CD4-positive, CD25-positive, alpha-beta regulatory T cell (primary cell): Measurements from ENCODE around the gene PLXDC2. TPM values are rescaled to one million over a fixed set of nuclear protein-coding genes. Genes with fewer than 3 reads are reported as not detected.

Source experiments
- ATAC-seq, 2 donors: fragments of 150-1000 bp; cut with Tn5 transposase; one replicate each; pipeline ENCODE4 v1.10.0; 2021; ENCODE audit warnings: low read depth in 2 of 2, moderate number of reproducible peaks in 2 of 2, moderate library complexity in 1 of 2
- DNase-seq, 3 donors: peaks; one replicate each; pipeline versions ENCODE4 v3.0.0 to v3.0.0-alpha.2; 2012 to 2022; ENCODE audit warnings: mixed read lengths in 1 of 3
- H3K27ac ChIP-seq: one replicate; pipeline ENCODE4 v1.7.0; 2013; ENCODE audit warnings: mild to moderate bottlenecking, low read length; ENCODE audit not compliant: insufficient read depth, poor library complexity, severe bottlenecking
- H3K27me3 ChIP-seq: one replicate; pipeline ENCODE4 v1.7.0; 2013; ENCODE audit warnings: low read length; ENCODE audit not compliant: control insufficient read depth, insufficient read depth
- H3K36me3 ChIP-seq: one replicate; pipeline ENCODE4 v1.7.0; 2013; ENCODE audit warnings: mild to moderate bottlenecking, low read length, moderate library complexity; ENCODE audit not compliant: control insufficient read depth, insufficient read depth
- H3K4me1 ChIP-seq: 2 replicates; pipeline ENCODE4 v1.7.0; 2013; ENCODE audit warnings: mild to moderate bottlenecking, low read length; ENCODE audit not compliant: insufficient read depth, control insufficient read depth, poor library complexity, severe bottlenecking
- H3K4me3 ChIP-seq: one replicate; pipeline ENCODE4 v1.7.0; 2013; ENCODE audit warnings: low read depth, mild to moderate bottlenecking, low read length, moderate library complexity
- H3K9me3 ChIP-seq, 2 experiments: 1 replicate in 1 of 2; 2 replicates in 1 of 2; pipeline ENCODE4 v1.7.0; 2013; ENCODE audit warnings: low read length in 2 of 2, mild to moderate bottlenecking in 1 of 2, moderate library complexity in 1 of 2; ENCODE audit not compliant: control insufficient read depth in 2 of 2
- H3K27ac Mint-ChIP-seq, 3 donors: one replicate each; pipeline ENCODE4 v1.8.0; 2020 to 2022; ENCODE audit warnings: mild to moderate bottlenecking in 3 of 3, mixed read lengths in 3 of 3, moderate library complexity in 2 of 3
- H3K27me3 Mint-ChIP-seq: one replicate; pipeline ENCODE4 v1.8.0; 2022; ENCODE audit warnings: mild to moderate bottlenecking, mixed read lengths
- H3K36me3 Mint-ChIP-seq: one replicate; pipeline ENCODE4 v1.8.0; 2020; ENCODE audit warnings: mixed read lengths
- H3K4me1 Mint-ChIP-seq, 4 donors: one replicate each; pipeline ENCODE4 v1.8.0; 2020 to 2022; ENCODE audit warnings: mixed read lengths in 4 of 4, mild to moderate bottlenecking in 1 of 4
- H3K4me3 Mint-ChIP-seq, 4 donors: one replicate each; pipeline ENCODE4 v1.8.0; 2020 to 2022; ENCODE audit warnings: mild to moderate bottlenecking in 4 of 4, mixed read lengths in 4 of 4, moderate library complexity in 3 of 4
- H3K9me3 Mint-ChIP-seq, 7 donors: one replicate each; pipeline ENCODE4 v1.8.0; 2020 to 2022; ENCODE audit warnings: mixed read lengths in 7 of 7, mild to moderate bottlenecking in 3 of 7, moderate library complexity in 2 of 7
- polyA plus RNA-seq, 4 donors: library from polyadenylated mRNA; unstranded; fragments of 300-500 nt; fragmentation: Illumina TruSeq; gene quantifications; one replicate each; pipeline ENCODE4 v1.2.3, GENCODE V29; 2021
- total RNA-seq: library from RNA; stranded (reverse); gene quantifications from one replicate; pipeline ENCODE4 v1.2.3, GENCODE V29; 2022

Gene PLXDC2
- total and polyA plus RNA-seq, 5 donors from 2014 or later = 0.03 to 1.8 (median 0.10) TPM; not detected in 2

DNA sequence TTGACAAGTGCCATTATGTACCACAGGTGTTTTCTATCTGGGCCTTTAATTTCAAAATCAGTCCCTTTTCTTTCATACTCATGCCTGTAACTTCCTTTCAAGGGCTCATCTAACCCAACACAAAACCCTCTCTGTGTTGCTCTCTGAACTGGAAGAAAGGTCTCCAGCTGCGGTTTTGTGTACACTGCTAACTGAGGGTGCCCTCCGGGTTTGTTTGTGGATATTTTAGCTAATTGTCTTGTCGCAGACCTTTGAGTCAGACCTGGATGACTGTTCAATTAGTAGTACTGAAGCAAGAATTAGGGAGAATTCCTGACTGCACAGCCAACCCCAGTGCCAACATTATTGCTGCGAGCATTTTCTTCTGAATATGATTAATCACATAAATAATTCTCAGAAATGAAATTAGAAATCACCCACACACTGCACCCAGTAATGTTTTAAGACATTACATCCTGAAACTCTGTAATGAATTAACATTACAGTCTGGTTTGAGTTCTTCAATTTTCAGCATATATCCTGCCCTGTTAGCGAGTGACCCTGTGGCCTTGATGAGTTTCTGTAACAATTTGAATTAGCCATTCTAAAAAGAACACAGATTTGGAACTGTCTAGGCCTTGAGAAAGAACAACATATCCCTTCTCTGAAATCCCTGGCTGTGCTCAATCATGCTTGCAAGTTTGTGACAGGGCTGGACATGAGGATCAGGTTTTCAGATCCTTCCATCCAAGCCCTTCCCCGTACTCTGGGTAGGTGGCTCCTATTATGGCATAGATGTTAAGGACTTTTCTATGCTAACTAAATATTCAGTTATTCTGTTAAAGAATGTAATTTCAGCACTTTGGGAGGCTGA, 460.1 kb downstream of the PLXDC2 start:
- Mint-ChIP-seq H3K9me3 (peaks cover 4 to 18% (median 10%) of the 10 kb centered on the region in 7 donors), H3K27me3 (no peaks in the 10 kb centered on the region), H3K27ac (no peak overlapping the region), H3K4me1 (no peaks in the 10 kb centered on the region), H3K4me3 (no peak overlapping the region), H3K36me3 (no peaks in the 10 kb centered on the region)
- Histone ChIP-seq H3K9me3 (peaks cover 0 to 2% of the 10 kb centered on the region in 2 experiments), H3K27ac (no peak overlapping the region), H3K4me1 (no peaks in the 10 kb centered on the region), H3K27me3 (no peaks in the 10 kb centered on the region), H3K36me3 (no peaks in the 10 kb centered on the region), H3K4me3 (no peak overlapping the region)
- DNase-seq (no peak), ATAC-seq (no peak)

DNA sequence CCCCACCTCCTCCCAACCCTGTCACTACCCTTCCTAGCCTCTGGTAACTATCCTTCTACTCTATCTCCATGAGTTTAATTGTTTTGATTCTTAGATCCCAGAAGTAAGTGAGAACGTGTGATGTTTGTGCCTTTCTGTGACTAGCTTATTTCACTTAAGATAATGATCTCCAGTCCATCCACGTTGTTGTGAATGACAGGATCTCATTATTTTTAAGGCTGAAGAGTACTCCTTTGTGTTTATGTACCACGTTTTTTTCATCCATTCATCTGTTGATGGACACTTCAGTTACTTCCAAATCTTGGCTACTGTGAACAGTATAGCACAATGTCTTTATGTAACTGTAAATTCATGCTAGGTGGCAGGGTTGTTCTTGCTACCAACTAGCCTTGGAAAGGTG, 461.6 kb downstream of the PLXDC2 start:
- H3K27me3 Mint-ChIP-seq = no peaks in the 10 kb centered on the region
- H3K4me1 ChIP-seq = no peaks in the 10 kb centered on the region
- DNase-seq (no peak), ATAC-seq (no peak)
- H3K4me1 Mint-ChIP-seq = no peaks in the 10 kb centered on the region
- H3K36me3 ChIP-seq = no peaks in the 10 kb centered on the region
- H3K9me3 Mint-ChIP-seq = peaks cover 2 to 15% (median 6%) of the 10 kb centered on the region in 7 donors
- no peak overlapping the region for H3K27ac ChIP-seq
- H3K4me3 ChIP-seq = no peak overlapping the region
- H3K27ac Mint-ChIP-seq = no peak overlapping the region
- no peaks in the 10 kb centered on the region for H3K27me3 ChIP-seq
- no peaks in the 10 kb centered on the region for H3K36me3 Mint-ChIP-seq
- H3K4me3 Mint-ChIP-seq = no peak overlapping the region
- H3K9me3 ChIP-seq = no peaks in the 10 kb centered on the region

DNA sequence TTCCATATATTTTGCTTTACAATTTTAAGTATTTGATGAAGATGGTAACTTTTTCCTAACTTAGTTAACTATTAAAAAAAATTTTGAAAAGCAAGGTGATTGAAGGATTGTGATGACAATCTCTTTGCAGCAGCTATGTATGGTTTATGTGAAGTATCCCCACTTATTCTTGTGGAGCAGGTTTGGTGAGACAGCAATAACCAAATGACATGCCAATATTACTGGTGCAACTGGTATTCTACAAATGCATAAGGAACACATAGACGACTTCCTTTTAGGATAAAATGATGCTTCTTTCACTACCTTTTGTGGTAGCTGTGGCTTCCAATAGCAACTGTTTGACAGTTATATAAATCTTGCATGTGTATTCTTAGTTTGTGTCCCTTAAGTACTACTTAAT, 465.3 kb downstream of the PLXDC2 start:
- Mint-ChIP-seq H3K27me3 (no peaks in the 10 kb centered on the region), H3K36me3 (no peaks in the 10 kb centered on the region), H3K4me1 (no peaks in the 10 kb centered on the region), H3K4me3 (no peak overlapping the region), H3K27ac (no peak overlapping the region), H3K9me3 (peaks cover 3 to 17% (median 9%) of the 10 kb centered on the region in 7 donors)
- Histone ChIP-seq H3K27ac (no peak overlapping the region), H3K9me3 (no peaks in the 10 kb centered on the region), H3K4me1 (no peaks in the 10 kb centered on the region), H3K27me3 (no peaks in the 10 kb centered on the region), H3K36me3 (no peaks in the 10 kb centered on the region), H3K4me3 (no peak overlapping the region)
- no peak for ATAC-seq
- no peak for DNase-seq

DNA sequence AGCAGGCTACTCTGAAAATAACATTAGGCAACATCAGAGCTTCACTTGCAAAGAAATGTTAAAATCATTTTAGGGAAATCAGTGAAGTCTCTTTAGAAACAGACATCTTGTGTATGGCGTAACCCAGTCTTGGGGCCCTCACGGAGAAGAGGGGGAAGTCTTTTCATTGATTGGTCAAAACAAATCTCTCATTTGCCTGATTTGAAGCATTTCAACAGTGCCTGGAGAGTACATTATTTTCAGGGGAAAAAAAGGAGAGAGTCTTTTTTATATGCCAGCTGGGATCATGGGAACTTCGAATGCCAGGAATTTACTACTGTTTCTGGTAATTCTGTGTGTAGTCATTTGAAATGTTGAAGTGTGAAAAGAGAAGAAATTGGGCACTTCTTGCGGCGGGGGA, 471.4 kb downstream of the PLXDC2 start:
- H3K4me3 Mint-ChIP-seq = no peak overlapping the region
- H3K9me3 Mint-ChIP-seq = peaks cover 2 to 20% (median 5%) of the 10 kb centered on the region in 7 donors
- H3K4me1 ChIP-seq = no peaks in the 10 kb centered on the region
- H3K36me3 Mint-ChIP-seq = no peaks in the 10 kb centered on the region
- no peaks in the 10 kb centered on the region for H3K27me3 Mint-ChIP-seq
- DNase-seq (no peak), ATAC-seq (no peak)
- H3K27ac ChIP-seq = no peak overlapping the region
- no peaks in the 10 kb centered on the region for H3K36me3 ChIP-seq
- no peaks in the 10 kb centered on the region for H3K27me3 ChIP-seq
- no peak overlapping the region for H3K4me3 ChIP-seq
- H3K9me3 ChIP-seq = peaks cover 0 to 3% of the 10 kb centered on the region in 2 experiments
- no peaks in the 10 kb centered on the region for H3K4me1 Mint-ChIP-seq
- no peak overlapping the region for H3K27ac Mint-ChIP-seq

- Histone ChIP-seq H3K27me3 (no peaks in the 10 kb centered on the region), H3K4me1 (no peaks in the 10 kb centered on the region), H3K36me3 (no peaks in the 10 kb centered on the region), H3K4me3 (no peak overlapping the region), H3K27ac (no peak overlapping the region), H3K9me3 (peaks cover 0 to 3% of the 10 kb centered on the region in 2 experiments)
- DNase-seq = no peak
- no peak for ATAC-seq
- Mint-ChIP-seq H3K9me3 (peaks cover 2 to 20% (median 5%) of the 10 kb centered on the region in 7 donors), H3K4me3 (no peak overlapping the region), H3K36me3 (no peaks in the 10 kb centered on the region), H3K4me1 (no peaks in the 10 kb centered on the region), H3K27ac (no peak overlapping the region), H3K27me3 (no peaks in the 10 kb centered on the region)
These were observed 471.8 kb downstream of the PLXDC2 start for GRCh38 chr10:20288060-20288459.

DNA sequence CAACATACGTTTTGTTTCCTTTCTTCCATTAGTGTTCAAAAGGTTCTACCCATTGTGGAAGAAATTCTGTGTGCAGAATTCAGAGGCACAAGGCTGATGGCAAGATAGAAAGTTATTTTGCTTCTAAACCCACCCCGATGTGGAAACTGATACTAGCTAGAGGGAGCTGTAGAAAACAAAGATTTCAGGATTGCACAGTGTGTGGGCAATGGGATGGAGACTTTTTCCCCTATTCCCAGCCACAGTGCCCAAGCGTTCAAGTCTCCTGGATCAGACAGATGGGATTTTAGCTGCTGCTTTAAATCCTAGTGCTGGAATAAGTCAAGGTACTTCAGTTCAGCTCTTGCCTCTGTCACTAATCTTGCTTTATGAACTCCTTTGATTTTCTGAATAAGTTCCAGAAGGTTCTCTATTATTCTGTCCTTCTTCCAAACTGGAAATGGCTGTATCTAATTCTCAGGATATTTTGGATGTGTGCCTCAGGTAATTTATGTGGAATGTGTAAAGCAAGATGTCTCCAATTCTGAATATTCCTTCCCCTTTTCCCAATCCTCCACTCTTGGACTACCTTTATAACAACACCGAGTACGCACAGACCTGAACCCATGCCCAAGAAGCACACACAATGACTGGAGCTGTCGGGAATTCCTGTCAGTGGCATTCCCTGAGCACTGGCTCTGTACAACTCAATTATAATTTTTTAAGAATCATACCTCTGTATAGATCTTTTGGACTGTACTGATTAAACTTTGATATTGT, 473.0 kb downstream of the PLXDC2 start:
- H3K27me3 Mint-ChIP-seq = no peaks in the 10 kb centered on the region
- H3K9me3 ChIP-seq = peaks cover 0 to 3% of the 10 kb centered on the region in 2 experiments
- no peak overlapping the region for H3K27ac ChIP-seq
- no peak for ATAC-seq
- no peak overlapping the region for H3K4me3 Mint-ChIP-seq
- DNase-seq = no peak
- no peaks in the 10 kb centered on the region for H3K36me3 ChIP-seq
- H3K4me3 ChIP-seq = no peak overlapping the region
- no peaks in the 10 kb centered on the region for H3K36me3 Mint-ChIP-seq
- peaks cover 2 to 11% (median 4%) of the 10 kb centered on the region in 7 donors for H3K9me3 Mint-ChIP-seq
- H3K4me1 ChIP-seq = no peaks in the 10 kb centered on the region
- no peak overlapping the region for H3K27ac Mint-ChIP-seq
- H3K4me1 Mint-ChIP-seq = no peaks in the 10 kb centered on the region
- H3K27me3 ChIP-seq = no peaks in the 10 kb centered on the region

DNA sequence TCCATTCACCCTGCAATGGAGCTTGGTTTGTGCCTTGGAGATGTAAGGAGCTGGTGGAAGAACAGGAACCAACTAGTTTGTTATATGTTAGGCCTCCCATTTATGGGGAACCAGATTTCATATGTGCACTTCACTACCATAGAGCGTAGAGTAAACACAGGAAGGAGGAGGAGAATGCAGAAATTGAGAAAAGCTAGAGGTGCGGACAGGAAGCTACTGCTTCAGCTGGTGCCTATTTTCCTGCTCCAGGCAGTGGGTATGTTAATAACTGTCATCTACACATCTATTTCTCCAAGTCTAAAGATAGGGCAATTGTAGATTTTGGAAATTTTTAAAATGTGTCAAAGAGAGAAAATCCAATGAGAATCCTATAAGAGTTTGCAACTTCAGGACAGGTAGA, 482.2 kb downstream of the PLXDC2 start:
- Histone ChIP-seq H3K27ac (no peak overlapping the region), H3K27me3 (no peaks in the 10 kb centered on the region), H3K9me3 (peaks cover 8 to 12% of the 10 kb centered on the region in 2 experiments), H3K4me1 (no peaks in the 10 kb centered on the region), H3K4me3 (no peak overlapping the region), H3K36me3 (no peaks in the 10 kb centered on the region)
- no peaks in the 10 kb centered on the region for H3K4me1 Mint-ChIP-seq
- H3K4me3 Mint-ChIP-seq = no peak overlapping the region
- H3K27ac Mint-ChIP-seq = no peak overlapping the region
- no peaks in the 10 kb centered on the region for H3K27me3 Mint-ChIP-seq
- H3K36me3 Mint-ChIP-seq = no peaks in the 10 kb centered on the region
- no peak for ATAC-seq
- DNase-seq = no peak
- peaks cover 0 to 41% (median 11%) of the 10 kb centered on the region in 7 donors for H3K9me3 Mint-ChIP-seq
